Liver (tissue), 9 donors: ENCODE measurements around the gene GABRA4. TPM values are rescaled to one million over a fixed set of nuclear protein-coding genes. Genes with fewer than 3 reads are reported as not detected.

Experiments
- DNase-seq: peaks from one replicate; pipeline ENCODE4 v3.0.0-alpha.2; 2017; ENCODE audit warnings: low spot score
- H3K27ac ChIP-seq, 2 donors: one replicate each; pipeline ENCODE4 v1.7.0; 2013; ENCODE audit warnings: inconsistent platforms in 2 of 2, low read length in 2 of 2, control low read depth in 1 of 2, low read depth in 1 of 2, mild to moderate bottlenecking in 1 of 2
- H3K27me3 ChIP-seq, 4 donors: one replicate each; pipeline versions ENCODE4 v1.6.1 to v1.7.0; 2013; ENCODE audit warnings: low read length in 3 of 4, inconsistent platforms in 1 of 4, mild to moderate bottlenecking in 1 of 4, moderate library complexity in 1 of 4; ENCODE audit not compliant: control insufficient read depth in 4 of 4, insufficient read depth in 4 of 4
- H3K36me3 ChIP-seq, 4 donors: one replicate each; pipeline versions ENCODE4 v1.6.1 to v1.7.0; 2013; ENCODE audit warnings: low read length in 3 of 4, mild to moderate bottlenecking in 3 of 4, low read depth in 1 of 4, moderate library complexity in 1 of 4; ENCODE audit not compliant: control insufficient read depth in 4 of 4, insufficient read depth in 3 of 4
- H3K4me1 ChIP-seq, 4 donors: one replicate each; pipeline versions ENCODE4 v1.6.1 to v1.7.0; 2013; ENCODE audit warnings: low read length in 3 of 4, mild to moderate bottlenecking in 3 of 4, moderate library complexity in 1 of 4; ENCODE audit not compliant: control insufficient read depth in 4 of 4, insufficient read depth in 4 of 4
- H3K4me3 ChIP-seq, 3 donors: one replicate each; pipeline versions ENCODE4 v1.6.1 to v1.7.0; 2013; ENCODE audit warnings: low read length in 3 of 3, control low read depth in 1 of 3, low read depth in 1 of 3, mild to moderate bottlenecking in 1 of 3
- H3K9ac ChIP-seq, 2 donors: one replicate each; pipeline ENCODE4 v1.7.0; 2013; ENCODE audit warnings: low read length in 2 of 2, mild to moderate bottlenecking in 2 of 2, moderate library complexity in 2 of 2, control low read depth in 1 of 2, low read depth in 1 of 2
- H3K9me3 ChIP-seq, 4 donors: one replicate each; pipeline versions ENCODE4 v1.6.1 to v1.7.0; 2013; ENCODE audit warnings: low read length in 3 of 4; ENCODE audit not compliant: control insufficient read depth in 4 of 4
- EGR1 ChIP-seq, 2 donors: IDR thresholded peaks; 2 replicates each; pipeline ENCODE4 v1.6.1; 2016 to 2018; ENCODE audit warnings: antibody characterized with exemption in 2 of 2, low read depth in 2 of 2
- GABPA ChIP-seq, 2 donors: IDR thresholded peaks in 1 of 2; conservative IDR thresholded peaks in 1 of 2; 2 replicates each; pipeline ENCODE4 v1.6.1; 2016; ENCODE audit warnings: antibody characterized with exemption in 2 of 2, mild to moderate bottlenecking in 1 of 2, moderate library complexity in 1 of 2
- HNF4A ChIP-seq, 2 donors: conservative IDR thresholded peaks; 2 replicates each; pipeline ENCODE4 v1.6.1; 2016; ENCODE audit warnings: antibody characterized with exemption in 2 of 2, mild to moderate bottlenecking in 2 of 2
- RAD21 ChIP-seq, 2 donors: IDR thresholded peaks; 2 replicates each; pipeline ENCODE4 v1.6.1; 2016; ENCODE audit warnings: antibody characterized with exemption in 2 of 2, mild to moderate bottlenecking in 2 of 2
- RXRA ChIP-seq, 2 donors: IDR thresholded peaks; 2 replicates each; pipeline ENCODE4 v1.6.1; 2017 to 2018; ENCODE audit warnings: antibody characterized with exemption in 2 of 2, mild to moderate bottlenecking in 1 of 2
- SP1 ChIP-seq: IDR thresholded peaks from 2 replicates; pipeline ENCODE4 v1.6.1; 2018; ENCODE audit warnings: antibody characterized with exemption, mild to moderate bottlenecking
- YY1 ChIP-seq: IDR thresholded peaks from 2 replicates; pipeline ENCODE4 v1.6.1; 2016; ENCODE audit warnings: antibody characterized with exemption, mild to moderate bottlenecking
- WGBS: extraction: QIAGEN DNeasy Blood & Tissue Kit; methylation state at CpG from one replicate; pipeline ENCODE4 v1.1.7; 2013; 5-methylcytosine and 5-hydroxymethylcytosine counted together
- polyA plus RNA-seq, 2 donors: library from polyadenylated mRNA; stranded (reverse) in 1 of 2; unstranded in 1 of 2; fragments of 200-250 nt in 1 of 2; fragments of >200 nt in 1 of 2; fragmentation: Nextera tagmentation in 1 of 2; extraction: Ambion mirVana in 1 of 2; gene quantifications; one replicate each; pipeline versions ENCODE4 v1.2.1 to v1.2.3, GENCODE V29; 2013 to 2015
- total RNA-seq, 2 donors: library from RNA; depleted of rRNA; stranded (reverse); fragments of >200 nt; gene quantifications; one replicate each; pipeline ENCODE4 v1.2.3, GENCODE V29; 2014
- TF ChIP-seq, protein P1 (sequence below): fragments of 150-350 bp; IDR thresholded peaks from 2 replicates; pipeline ENCODE4 v1.5.1; 2017; ENCODE audit warnings: improper control_type of control experiment, low read depth, low read length; ENCODE audit not compliant: missing input control
- TF ChIP-seq, protein P2 (sequence below): IDR thresholded peaks from 2 replicates; pipeline ENCODE4 v1.6.1; 2016; ENCODE audit warnings: antibody characterized with exemption, mild to moderate bottlenecking
- TF ChIP-seq, protein P3 (sequence below): IDR thresholded peaks from 2 replicates; pipeline ENCODE4 v1.6.1; 2016; ENCODE audit warnings: antibody characterized with exemption
- donor health status: healthy.
- donor health status: healthy.
- donor health status: healthy.
- donor health status: healthy.
- donor health status: healthy.

GABRA4 gene
- total and polyA plus RNA-seq, 4 donors: under 0.01 TPM; not detected in 3

DNA sequence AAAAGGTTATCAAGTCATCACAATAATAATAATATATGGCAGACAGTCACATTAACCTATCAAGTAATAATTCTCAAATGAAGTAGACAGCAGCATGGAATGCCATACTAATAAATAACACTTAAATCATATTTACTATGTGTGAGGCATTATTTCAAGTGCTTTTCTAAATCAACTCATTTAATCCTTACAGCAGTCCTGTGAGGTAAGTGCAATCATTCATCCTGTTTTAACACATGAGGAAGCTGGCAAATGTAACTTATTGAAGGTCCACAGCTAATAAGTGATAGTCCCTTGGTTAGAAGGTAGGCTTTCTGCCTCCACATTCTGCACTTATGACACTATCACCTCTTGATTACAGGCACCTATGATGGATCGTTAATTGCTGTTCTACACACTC, 24.5 kb downstream of the GABRA4 start:
- Histone ChIP-seq H3K4me1 (no peaks in the 10 kb centered on the region), H3K27ac (no peak overlapping the region), H3K27me3 (no peaks in the 10 kb centered on the region), H3K36me3 (no peaks in the 10 kb centered on the region), H3K4me3 (no peak overlapping the region), H3K9ac (no peak overlapping the region), H3K9me3 (no peaks in the 10 kb centered on the region)
- 92% methylated on average over 1 of the region's 1 CpG for WGBS
- TF ChIP-seq SP1: no peak
- no peak for TF ChIP-seq RXRA (IDR thresholded peaks at IDR 0.05)
- TF ChIP-seq YY1: no peak
- TF ChIP-seq, protein P1, sequence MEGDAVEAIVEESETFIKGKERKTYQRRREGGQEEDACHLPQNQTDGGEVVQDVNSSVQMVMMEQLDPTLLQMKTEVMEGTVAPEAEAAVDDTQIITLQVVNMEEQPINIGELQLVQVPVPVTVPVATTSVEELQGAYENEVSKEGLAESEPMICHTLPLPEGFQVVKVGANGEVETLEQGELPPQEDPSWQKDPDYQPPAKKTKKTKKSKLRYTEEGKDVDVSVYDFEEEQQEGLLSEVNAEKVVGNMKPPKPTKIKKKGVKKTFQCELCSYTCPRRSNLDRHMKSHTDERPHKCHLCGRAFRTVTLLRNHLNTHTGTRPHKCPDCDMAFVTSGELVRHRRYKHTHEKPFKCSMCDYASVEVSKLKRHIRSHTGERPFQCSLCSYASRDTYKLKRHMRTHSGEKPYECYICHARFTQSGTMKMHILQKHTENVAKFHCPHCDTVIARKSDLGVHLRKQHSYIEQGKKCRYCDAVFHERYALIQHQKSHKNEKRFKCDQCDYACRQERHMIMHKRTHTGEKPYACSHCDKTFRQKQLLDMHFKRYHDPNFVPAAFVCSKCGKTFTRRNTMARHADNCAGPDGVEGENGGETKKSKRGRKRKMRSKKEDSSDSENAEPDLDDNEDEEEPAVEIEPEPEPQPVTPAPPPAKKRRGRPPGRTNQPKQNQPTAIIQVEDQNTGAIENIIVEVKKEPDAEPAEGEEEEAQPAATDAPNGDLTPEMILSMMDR: no peak
- DNase-seq: no peak

DNA sequence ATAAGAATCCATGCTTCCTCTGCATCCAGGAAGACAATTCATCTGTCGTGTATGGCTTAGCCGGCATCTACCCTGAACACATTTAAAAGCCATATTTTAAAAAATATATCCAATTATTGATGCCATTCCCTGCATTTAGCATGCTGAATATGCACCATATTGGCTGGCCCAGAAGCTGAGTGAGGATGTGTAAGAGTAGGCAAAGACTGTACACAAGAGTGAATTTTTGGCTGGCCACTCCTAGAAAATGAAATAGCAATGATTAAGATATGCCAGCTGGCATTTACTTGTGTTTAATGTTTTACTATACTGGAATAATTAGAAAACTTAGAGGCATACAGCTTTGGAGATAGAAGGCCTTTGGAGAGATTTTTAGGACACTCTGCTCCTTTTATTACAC, 25.8 kb downstream of the GABRA4 start:
- DNase-seq: no peak
- TF ChIP-seq RAD21 (IDR thresholded peaks at IDR 0.05) (no peak), HNF4A (conservative IDR thresholded peaks at IDR 0.05) (no peak), GABPA (IDR thresholded peaks at IDR 0.05 in 1 of 2, conservative IDR thresholded peaks at IDR 0.05 in 1 of 2) (no peak)
- Histone ChIP-seq H3K4me1 (no peaks in the 10 kb centered on the region), H3K36me3 (no peaks in the 10 kb centered on the region), H3K9me3 (no peaks in the 10 kb centered on the region), H3K4me3 (no peak overlapping the region), H3K27ac (no peak overlapping the region), H3K27me3 (no peaks in the 10 kb centered on the region), H3K9ac (no peak overlapping the region)
- WGBS: 79% methylated on average over 2 of the region's 2 CpGs

DNA sequence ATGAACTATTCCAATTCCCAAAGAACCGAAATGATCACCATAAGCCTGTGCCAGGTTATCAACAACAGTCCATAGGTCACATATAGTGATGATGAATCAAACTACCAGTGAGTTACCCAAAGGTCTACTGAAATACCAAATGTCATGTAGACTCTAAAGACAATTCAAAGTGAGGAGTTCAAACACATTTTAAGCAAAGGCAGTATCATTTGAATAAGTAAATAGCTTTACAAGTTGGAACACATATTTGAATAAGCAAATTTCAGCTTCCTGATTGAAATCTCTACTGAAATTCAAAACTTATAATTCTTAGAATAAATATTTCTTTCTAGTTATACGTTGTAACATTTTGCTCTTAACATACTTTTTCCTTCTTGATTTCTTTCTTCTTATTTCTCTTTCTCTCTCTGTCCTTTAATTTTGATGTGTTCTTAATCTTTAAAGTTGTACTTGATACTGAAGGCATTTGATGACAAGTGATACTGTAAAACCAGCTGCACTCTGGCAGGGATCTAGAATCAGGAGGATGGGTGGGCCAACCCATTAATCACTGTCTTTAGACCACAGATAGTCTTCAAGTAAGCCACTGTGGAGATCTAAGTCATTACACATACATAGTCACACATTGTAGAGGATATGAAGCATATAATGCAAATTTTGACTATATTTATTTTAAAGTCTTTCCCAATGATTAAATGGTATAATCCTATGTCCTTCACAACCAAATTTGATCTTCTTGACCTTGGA, 34.5 kb downstream of the GABRA4 start:
- Histone ChIP-seq H3K36me3 (no peaks in the 10 kb centered on the region), H3K27ac (no peak overlapping the region), H3K9ac (no peak overlapping the region), H3K4me1 (no peaks in the 10 kb centered on the region), H3K9me3 (no peaks in the 10 kb centered on the region), H3K4me3 (no peak overlapping the region), H3K27me3 (no peaks in the 10 kb centered on the region)
- TF ChIP-seq, protein P2, sequence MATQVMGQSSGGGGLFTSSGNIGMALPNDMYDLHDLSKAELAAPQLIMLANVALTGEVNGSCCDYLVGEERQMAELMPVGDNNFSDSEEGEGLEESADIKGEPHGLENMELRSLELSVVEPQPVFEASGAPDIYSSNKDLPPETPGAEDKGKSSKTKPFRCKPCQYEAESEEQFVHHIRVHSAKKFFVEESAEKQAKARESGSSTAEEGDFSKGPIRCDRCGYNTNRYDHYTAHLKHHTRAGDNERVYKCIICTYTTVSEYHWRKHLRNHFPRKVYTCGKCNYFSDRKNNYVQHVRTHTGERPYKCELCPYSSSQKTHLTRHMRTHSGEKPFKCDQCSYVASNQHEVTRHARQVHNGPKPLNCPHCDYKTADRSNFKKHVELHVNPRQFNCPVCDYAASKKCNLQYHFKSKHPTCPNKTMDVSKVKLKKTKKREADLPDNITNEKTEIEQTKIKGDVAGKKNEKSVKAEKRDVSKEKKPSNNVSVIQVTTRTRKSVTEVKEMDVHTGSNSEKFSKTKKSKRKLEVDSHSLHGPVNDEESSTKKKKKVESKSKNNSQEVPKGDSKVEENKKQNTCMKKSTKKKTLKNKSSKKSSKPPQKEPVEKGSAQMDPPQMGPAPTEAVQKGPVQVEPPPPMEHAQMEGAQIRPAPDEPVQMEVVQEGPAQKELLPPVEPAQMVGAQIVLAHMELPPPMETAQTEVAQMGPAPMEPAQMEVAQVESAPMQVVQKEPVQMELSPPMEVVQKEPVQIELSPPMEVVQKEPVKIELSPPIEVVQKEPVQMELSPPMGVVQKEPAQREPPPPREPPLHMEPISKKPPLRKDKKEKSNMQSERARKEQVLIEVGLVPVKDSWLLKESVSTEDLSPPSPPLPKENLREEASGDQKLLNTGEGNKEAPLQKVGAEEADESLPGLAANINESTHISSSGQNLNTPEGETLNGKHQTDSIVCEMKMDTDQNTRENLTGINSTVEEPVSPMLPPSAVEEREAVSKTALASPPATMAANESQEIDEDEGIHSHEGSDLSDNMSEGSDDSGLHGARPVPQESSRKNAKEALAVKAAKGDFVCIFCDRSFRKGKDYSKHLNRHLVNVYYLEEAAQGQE: no peak
- TF ChIP-seq GABPA (IDR thresholded peaks at IDR 0.05 in 1 of 2, conservative IDR thresholded peaks at IDR 0.05 in 1 of 2) (no peak), RXRA (IDR thresholded peaks at IDR 0.05) (no peak), EGR1 (IDR thresholded peaks at IDR 0.05; ENCODE audit: low read depth in 2 of 2) (no peak), RAD21 (IDR thresholded peaks at IDR 0.05) (no peak), HNF4A (conservative IDR thresholded peaks at IDR 0.05) (no peak), YY1 (no peak)
- TF ChIP-seq, protein P3, sequence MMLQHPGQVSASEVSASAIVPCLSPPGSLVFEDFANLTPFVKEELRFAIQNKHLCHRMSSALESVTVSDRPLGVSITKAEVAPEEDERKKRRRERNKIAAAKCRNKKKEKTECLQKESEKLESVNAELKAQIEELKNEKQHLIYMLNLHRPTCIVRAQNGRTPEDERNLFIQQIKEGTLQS: no peak
- WGBS: 60% methylated on average over 2 of the region's 2 CpGs
- no peak for DNase-seq
